Measurements from ENCODE around the gene PADI1.
"Not testable (repeated sequence)": the region's sequence is repeated elsewhere in the genome, so short reads cannot be mapped to it uniquely, and the experiment has no call there.

Gene PADI1

DNA sequence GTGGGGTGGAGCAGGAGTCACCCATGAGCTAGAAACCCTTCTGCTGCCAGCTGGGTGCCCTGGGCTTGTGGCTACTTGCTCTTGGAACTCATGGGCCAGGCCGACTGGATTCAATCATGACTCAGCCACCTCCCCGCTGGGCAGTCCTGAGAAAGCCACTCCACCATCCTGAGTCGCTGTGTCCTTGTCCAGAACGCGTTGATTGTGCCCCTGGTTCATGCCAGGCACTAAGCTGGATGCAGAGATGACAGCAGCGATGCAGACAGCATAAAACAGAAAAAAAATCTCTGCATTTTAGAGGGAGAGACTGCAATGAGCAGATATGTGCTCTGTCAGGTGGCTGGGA lies 10.6 kb downstream of the PADI1 start:
- no peak for DNase-seq (ENCODE audit: low spot score)

DNA sequence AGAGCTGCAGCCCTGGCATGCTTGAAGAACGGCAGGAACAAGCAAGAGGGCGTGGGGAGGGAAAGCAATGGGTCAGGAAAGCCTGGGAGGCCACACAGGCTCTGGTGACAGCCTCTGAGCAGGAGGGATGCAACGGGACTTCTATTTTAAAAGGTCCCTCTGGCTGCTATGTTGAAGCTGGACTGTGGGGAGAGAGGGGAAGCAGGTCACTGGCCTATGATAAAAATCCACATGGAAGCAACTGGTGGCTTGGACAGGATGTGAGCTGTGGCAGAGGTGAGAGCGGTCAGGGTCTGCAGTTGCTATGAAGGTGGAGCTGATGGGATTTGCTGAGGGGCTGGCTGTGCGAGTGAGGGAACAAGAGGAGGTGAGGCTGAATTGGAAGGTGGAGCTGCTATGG lies 11.2 kb downstream of the PADI1 start:
- DNase-seq (ENCODE audit: low spot score): no peak

DNA sequence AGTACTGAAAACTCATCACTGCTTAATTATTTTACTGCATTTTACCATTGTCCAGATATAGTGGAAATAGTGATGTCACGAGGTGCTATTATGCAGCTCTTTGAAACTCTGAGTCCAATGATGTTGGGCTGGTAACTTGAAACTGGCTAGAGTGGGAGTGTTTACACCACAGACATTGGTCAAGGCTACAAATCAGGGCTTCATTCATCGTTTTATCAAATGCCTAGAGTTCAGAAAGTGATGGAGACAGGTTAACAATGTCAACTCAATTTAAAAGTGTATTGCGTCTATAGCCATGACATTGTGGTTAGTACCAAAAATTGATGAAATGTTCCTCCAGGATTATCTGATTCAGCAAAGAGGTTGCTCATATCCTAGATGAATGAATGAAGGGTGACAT lies 12.7 kb downstream of the PADI1 start:
- DNase-seq (ENCODE audit: low spot score): no peak

DNA sequence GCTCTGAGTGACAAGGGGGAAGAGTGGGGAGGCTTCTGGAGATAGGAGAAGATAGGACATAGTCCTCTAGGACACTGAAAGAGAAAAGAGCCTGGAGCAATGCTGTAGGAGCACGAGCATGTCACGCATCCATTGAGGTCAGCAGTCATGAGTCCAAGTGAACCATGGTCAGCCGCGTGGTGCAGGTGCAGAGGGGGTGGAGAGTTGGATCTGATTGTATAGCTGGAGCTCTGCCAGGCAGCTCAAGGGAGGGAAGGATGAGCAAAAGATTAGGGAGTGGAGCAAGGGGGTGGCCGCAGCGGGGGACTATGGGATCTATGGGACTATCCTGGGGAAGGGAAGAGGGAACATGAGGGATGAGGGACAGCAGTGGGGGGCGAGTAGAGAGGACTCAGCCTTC lies 14.0 kb downstream of the PADI1 start:
- no peak for DNase-seq (ENCODE audit: low spot score)

DNA sequence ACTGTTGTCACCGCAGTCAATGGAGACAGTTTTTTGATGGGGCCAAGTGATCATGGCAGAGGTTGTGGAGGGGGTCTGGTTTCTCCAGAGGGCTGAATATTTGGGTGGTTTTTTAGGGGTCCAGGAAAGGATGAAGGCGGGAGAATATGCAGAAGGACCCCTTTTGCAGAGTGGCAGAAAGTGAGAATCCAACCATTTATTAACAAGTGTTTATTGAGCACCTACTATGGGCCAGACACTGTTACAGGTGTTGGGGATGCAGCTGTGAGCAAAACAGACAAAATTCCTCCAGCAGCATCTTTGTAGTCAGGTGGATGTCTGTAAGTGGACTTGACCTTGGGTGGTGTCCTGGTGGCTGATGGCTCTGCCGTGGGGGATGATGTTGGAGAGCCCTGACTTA lies 15.4 kb downstream of the PADI1 start:
- DNase-seq (ENCODE audit: low spot score): no peak

DNA sequence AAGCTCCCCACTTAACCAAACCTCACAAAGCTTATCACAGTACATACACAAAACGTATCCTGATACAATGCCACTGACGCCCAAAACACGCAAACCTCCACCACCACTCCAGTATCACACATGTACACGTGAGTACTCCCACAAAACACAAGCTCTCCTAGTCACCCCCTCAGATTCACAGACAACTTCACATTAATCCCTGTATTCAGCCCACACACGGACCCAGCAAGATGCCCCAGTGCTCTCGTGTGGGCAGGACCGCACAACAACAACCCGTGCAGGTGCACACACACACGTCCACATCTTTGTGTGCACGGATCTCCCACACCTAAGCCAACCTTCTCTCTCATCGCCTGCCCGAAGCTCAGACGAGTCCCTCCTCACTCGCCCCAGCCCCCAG lies 17.6 kb downstream of the PADI1 start:
- DNase-seq (ENCODE audit: low spot score): no peak

DNA sequence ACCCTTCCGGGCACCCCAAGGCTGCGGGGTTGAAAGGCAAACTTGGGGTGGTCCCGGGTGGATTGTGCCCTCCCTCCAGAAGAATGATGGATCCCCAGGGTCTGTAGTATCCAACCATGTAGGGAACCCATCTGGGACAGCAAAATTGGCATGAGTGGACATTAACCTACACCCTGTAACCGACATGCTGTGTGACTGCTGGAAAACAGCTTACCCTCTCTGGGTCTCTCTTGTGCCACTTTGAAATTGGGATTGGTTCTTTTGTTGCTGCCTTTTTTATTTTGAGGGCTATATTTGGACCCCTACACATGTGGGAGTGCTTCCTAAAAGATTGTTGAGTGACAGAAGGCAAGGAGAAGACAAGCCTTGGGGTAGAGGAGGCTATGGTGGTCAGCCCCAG lies 19.5 kb downstream of the PADI1 start:
- DNase-seq (ENCODE audit: low spot score): no peak

DNA sequence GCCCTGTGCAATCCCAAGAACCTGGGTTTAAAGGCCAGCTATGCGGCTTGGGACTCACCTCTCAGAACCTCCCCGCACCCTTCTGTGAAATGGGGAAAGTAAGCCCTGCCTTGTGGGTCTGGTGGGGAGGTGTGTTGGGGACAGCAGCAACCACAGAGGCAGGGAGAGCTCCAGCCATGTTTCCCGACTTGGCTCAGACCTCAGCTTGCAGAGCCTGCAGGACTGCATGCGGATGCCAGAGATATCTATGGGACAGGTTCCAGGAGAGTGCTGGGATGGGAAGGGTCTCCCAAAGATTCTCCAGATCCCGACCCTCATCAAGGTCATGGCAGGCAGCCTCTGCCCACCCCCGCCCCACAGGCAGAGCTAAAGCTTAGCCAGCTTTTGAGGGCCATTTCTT lies 20.2 kb downstream of the PADI1 start:
- DNase-seq (ENCODE audit: low spot score): no peak

DNA sequence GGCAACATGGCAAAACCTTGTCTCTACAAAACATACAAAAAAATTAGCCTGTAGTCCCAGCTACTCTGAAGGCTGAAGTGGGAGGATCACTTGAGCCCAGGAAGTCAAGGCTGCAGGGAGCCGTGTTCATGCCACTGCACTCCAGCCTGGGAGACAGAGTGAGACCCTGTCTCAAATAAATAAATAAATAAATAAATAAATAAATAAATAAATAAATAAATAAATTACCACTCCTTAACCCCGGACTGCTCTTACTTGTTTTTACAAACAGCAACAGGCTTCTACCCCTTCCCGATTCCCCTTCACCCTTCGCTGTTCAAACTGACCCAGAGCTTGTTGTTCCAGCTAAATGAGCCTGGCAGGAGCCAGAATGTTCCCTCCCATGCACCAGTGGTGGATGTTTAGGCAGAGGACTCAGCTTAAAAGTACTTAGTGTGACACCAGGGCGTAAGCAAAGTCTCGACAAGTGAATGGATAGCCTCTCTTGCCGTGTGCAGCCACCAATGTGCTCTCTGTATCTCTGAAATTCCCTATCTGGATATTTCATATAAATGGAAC lies 22.5 kb downstream of the PADI1 start:
- DNase-seq (ENCODE audit: low spot score): no peak

DNA sequence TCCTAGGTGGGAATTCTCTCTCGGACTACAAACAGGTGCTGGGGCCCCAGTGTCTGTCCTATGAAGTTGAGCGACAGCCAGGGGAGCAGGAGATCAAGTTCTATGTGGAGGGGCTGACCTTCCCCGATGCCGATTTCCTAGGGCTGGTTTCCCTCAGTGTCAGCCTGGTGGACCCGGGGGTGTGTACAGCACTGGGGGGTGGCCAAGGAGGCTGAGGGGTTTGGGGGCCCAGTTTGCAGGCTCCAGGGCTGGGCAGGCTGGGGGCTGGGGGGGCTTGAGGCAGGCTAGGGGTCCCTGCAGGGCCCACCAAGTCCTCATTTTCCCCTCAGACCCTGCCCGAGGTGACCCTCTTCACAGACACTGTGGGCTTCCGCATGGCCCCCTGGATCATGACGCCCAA lies 23.7 kb downstream of the PADI1 start:
- no peak for DNase-seq (ENCODE audit: low spot score)

DNA sequence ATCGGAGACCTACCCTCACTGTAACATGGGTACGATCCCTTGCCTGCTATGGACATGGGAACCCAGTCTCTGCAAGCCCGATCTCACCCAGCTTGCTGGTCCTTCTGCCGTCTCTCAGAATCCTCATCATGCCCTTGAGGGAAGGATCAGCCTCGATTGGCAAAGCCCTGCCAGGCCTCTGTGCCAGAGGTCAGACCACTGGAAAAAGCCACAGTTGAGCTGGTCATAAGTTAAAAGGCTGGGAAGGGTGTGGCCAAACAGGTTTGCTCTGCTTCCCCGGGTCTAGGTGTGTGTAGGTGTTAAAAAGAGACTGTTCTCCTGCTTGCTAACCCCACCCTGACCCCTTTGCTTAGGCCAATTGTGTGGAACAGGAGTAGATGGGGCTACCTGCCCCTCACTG lies 24.5 kb downstream of the PADI1 start:
- DNase-seq (ENCODE audit: low spot score): no peak

DNA sequence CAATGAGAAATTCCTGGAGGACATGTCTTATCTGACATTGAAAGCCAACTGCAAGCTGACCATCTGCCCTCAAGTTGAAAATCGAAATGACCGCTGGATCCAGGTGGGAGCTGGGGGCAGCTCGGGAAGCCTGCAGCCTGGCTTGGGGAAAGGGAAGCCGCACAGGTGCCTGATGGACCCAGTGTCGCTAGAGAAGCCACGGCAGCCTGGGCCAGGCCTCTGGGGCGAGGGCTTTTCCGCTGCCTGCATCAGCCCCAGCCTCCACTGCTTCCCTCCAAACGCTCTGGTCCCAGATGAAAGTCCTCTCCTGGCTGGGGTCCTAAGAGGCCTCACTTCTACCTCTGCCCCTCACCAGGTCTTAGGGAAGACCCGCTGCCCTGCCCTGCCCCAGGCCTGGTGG lies 25.2 kb downstream of the PADI1 start:
- no peak for DNase-seq (ENCODE audit: low spot score)

DNA sequence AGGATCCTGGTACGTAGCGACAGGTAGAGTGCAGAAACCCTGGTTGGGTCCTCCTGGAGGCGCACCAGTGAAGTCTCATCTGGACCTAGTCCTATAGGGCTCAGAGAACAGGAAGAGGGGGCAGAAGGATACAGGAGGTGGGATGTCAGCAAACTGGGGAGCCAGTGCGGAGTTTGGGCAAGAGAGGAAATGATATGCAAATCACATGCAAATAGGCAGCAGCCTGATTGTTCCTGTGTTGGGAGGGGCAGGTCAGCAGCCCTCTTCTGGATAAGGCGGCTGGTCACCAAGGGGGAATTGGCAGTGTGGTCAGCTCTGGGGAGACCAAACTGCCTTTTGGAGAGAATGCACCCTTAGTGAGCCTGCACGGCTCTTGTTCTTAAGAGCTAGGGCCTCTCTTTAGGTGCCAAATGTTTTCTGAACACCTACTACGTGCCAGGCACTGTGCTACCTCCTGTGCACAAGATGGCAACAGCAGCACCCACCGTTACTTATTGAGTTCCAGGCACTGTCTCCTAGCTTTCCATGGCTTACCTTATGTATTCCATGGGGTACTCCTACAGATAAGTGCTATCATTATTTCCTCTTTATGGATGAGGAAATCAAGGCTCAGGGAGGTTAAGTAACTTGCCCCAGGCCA lies 25.9 kb downstream of the PADI1 start:
- no peak for DNase-seq (ENCODE audit: low spot score)

DNA sequence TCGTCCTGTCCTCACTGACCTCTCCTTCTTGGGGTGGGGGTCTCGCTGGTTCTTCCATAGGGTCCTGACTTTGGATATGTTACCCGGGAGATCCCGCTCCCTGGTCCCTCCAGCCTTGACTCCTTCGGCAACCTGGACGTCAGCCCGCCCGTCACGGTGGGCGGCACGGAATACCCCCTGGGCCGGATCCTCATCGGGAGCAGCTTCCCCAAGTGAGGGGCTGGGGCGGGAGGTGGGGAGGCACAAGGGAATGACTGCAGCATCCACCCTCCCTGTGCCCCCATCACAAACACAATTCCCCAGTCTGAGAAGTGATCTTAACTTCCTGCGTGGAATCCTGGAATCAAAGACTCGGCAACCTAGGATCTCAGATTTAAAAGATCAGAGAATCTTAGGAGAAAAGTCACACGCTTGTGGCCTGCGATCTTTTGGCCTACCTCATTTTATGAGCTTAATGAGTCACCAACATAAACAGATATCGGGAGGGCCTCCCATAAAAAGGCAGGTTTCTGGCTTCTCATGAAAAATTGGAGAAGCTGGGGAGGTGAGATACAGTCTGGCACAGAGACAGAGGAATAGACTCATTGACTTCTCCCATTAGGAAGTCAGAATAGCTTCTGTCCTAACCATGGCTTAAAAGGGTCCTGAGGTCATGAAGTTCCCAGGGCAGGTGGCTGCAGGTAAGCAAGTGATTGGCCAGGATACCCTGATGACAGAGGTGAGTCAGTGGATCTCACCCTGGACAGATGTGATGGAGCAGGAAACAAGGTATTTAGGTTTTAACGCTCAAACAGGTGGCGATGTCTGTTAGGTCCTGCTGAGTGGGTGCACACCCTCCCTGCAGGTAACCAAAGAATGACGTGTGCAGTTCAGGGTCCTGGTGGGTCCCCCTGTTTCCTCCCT lies 28.1 kb downstream of the PADI1 start:
- no peak for DNase-seq (ENCODE audit: low spot score)

DNA sequence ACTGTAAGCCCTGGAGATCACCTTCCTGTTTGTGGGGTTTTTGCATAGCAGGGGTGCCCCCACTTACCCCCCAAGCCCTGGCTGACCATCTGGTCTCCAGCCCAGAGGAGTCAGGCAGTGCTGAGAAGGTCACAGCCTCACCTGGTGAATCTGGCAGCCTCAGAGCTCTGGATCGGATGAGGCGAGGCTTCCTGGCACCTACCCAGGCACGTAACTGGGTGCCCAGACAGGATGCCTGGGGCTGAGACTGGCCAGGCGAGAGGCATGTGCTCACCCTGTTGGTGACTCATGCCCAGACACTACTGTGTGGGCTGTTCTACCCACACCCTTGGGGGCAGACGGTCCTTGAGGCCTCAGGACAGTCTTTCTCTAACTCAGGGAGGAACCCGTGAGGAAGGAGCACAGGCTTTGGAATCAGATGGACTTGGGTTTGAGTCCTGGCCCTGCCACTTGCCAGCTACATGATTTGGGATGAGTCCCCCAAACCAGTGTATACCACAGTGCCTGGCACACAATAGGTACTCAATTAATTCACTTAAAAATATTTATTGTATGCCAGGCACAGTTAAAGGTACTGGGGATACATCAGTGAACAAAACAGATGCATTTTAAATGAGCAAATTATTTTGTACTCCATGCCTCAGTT lies 28.9 kb downstream of the PADI1 start:
- DNase-seq (ENCODE audit: low spot score): no peak

DNA sequence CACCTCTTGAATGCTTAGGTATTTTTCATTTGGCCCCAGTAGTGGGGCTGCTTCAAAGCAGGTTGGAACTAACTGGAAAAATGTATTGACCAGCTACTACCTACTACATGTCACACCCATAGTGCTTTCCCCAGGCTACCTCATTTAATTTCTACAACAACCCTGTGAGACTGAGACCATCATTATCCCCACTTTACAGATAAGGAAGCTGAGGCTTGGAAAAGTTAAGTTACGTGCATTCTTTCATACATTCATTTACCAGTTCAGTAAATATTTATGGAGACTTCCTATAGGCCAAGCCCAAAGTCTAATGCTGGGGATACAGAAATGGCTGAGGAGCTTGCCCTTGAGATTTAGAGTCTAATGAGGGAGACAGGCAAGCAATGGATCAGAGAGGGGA lies 29.5 kb downstream of the PADI1 start:
- no peak for DNase-seq (ENCODE audit: low spot score)

DNA sequence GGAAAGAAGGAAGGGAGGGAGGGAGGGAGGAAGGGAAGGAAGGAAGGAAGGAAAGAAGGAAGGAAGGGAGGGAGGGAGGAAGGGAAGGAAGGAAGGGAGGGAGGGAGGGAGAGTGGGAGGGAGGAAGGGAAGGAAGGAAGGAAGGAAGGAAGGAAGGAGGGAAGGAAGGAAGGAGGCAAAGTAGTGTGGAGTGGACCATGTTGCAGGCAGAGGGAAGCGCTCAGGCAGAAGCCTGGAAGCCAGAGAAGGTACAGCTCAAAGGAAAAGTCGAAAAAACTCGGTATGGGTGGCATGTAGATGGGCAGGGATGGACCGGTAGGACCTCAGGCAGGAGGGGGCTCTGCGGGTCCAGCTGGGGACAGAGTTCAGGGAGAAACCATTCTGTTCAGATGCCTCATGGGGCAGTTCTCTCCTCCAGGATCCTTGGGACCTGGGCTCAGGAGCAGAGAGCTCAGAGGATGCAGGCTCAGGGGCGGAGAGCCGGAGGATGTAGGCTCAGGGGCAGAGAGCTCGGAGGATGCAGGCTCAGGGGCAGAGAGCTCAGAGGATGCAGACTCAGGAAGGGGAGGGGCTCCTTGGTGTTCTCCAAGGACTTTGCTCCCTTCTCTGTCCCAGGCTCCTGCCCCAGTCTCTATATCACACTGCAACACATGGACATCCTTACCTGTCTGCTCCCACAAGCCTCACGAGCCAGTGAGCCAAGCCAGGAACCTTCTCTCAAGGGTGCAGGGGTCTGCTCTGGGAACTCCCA lies 30.4 kb downstream of the PADI1 start:
- DNase-seq (ENCODE audit: low spot score): no peak

DNA sequence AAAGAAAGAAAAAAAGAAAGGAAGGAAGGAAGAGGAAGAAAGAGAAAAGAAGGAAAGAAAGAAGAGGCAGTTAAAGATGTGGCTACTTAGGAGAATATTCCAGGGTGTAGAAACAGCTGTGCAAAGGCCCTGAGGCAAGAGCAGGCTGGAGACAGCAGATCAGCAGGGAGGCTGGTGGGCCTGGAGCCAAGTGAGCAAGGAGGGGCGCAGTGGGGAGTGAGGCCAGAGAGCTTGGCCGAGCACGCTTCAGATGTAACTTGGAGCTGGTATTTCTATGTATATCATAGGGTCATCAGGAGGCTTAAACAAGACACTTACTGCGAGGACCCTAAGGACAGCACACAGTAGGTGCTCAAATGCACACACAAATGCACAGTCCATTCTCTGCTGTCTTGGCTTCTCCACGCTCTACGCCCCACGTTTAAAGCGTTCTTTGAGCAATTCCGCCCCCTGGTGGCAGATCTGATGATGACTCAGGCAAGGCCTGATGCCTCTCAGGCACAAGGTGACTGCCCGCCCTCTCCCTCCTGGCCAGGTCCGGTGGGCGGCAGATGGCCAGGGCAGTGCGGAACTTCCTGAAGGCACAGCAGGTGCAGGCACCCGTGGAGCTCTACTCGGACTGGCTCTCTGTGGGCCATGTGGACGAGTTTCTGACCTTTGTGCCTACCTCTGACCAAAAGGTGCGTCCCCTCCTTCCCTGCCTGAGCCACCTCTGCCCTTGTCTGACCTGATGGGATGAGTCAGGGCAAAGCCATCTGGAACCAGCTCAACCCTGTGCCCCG lies 32.0 kb downstream of the PADI1 start:
- DNase-seq (ENCODE audit: low spot score): peak; percentile 85

DNA sequence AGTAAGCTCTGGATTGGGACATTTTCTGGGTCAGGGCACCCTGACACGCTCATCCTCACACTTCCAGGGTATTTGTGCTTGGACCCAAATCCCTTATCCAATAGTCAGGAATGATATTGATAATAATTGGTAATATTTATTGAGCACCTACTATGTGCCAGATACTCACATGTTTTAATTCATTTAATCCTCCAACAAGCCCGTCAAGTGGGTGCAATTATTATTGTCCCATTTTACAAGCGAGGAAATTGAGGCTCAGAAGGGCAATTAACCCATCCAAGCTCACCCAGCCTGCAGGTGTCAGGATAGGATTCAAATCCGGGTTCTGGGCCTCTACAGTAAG lies 32.6 kb downstream of the PADI1 start:
- DNase-seq (ENCODE audit: low spot score): no peak

DNA sequence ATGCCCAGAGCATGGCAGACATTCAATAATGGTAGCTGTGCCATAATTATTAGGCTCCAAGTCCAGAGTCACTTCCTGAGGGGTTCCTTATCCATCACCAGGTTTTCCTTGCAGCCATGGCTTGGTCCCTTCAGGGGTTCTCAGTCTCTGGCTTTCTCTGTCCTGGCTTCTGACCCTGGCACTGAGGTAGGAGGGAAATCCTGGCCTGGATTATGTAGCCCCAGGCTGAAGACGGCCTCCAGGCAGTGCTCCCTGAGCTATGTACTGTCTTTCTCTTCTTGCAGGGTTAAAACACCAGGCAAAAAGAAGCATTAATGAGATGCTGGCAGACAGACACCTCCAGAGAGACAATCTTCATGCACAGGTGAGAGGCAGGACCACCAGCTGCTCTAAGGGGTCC lies 34.5 kb downstream of the PADI1 start:
- peak; percentile 79 for DNase-seq (ENCODE audit: low spot score)

DNA sequence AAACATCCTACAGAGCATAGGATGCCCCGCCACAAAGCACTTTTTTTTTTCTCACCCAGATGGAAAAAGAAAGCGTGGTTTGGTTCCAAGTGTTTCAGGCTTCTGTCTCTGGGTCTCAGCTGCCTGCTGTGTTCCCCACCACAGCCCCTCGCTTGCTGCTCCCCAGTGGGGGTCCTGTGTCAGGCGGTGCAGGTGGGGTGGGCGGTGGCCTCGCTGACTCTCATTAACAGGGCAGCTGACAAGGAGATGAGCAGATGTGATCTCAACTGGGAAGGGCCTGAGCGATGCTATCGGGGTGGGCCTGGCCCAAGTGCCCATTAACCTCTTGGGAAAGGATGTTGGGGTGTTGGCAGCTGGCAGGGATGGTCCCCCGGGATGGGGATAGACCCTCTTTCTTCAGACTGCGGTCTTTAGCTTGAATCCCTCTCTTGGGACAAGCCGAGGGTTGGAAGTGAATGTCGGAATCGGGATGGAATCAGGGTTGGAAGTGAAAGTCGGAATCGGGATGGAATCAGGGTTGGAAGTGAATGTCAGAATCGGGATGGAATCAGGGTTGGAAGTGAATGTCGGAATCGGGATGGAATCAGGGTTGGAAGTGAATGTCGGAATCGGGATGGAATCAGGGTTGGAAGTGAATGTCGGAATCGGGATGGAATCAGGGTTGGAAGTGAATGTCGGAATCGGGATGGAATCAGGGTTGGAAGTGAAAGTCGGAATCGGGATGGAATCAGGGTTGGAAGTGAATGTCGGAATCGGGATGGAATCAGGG lies 36.3 kb downstream of the PADI1 start:
- DNase-seq (ENCODE audit: low spot score): not testable (repeated sequence)

Measured in D341Med (cell line).